Dendritic cell treated with granulocyte-macrophage colony-stimulating factor and Interleukin-4, amounts not matched to agents 40 ng/mL and 50 ng/mL, for 4 days (primary cell): ENCODE data around the gene BOLA3.

Source experiments
- H3K27ac Mint-ChIP-seq: one replicate; pipeline ENCODE4 v1.8.0; 2022; ENCODE audit warnings: mild to moderate bottlenecking, mixed read lengths
- H3K27me3 Mint-ChIP-seq: one replicate; pipeline ENCODE4 v1.8.0; 2022; ENCODE audit warnings: mild to moderate bottlenecking, mixed read lengths
- H3K36me3 Mint-ChIP-seq: one replicate; pipeline ENCODE4 v1.8.0; 2022; ENCODE audit warnings: low read depth, mixed read lengths
- H3K4me1 Mint-ChIP-seq: one replicate; pipeline ENCODE4 v1.8.0; 2022; ENCODE audit warnings: low read depth, mixed read lengths
- H3K4me3 Mint-ChIP-seq: one replicate; pipeline ENCODE4 v1.8.0; 2022; ENCODE audit warnings: mild to moderate bottlenecking, moderate library complexity, mixed read lengths
- H3K9me3 Mint-ChIP-seq: one replicate; pipeline ENCODE4 v1.8.0; 2022; ENCODE audit warnings: mixed read lengths
- intact Hi-C: fragments of 100-400 bp; cut with micrococcal nuclease; formaldehyde crosslinking; loops from one replicate; pipeline ENCODE4 v1.15.0; 2022

BOLA3 gene

GRCh38 chr2:74104839-74105238 lies 42.9 kb downstream of the BOLA3 start:
- Mint-ChIP-seq H3K27ac (no peak overlapping the region), H3K27me3 (no peaks in the 10 kb centered on the region), H3K4me3 (no peak overlapping the region), H3K36me3 (peaks cover 97% of the 10 kb centered on the region), H3K9me3 (no peaks in the 10 kb centered on the region), H3K4me1 (peaks cover 14% of the 10 kb centered on the region)
- intact Hi-C loops: no loop called here

DNA sequence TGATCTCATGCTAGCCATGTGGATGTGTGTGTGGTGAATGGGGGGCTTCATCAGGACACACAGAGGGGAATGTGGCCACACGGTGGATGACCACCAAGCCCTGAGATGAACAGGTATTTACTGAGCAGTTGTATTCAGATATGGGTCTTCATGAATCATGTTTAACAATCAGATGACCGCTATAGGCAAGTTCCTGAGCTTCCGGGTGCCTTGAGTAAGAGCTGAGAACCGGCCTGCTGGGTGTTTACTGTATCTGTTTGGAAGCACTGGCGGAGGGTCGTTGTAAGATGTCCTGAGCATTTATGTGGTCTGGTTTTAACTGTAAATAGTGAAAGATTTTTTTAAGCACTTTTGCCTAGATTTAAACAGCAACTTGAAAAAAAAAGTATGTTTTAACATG lies 43.9 kb downstream of the BOLA3 start:
- Mint-ChIP-seq H3K4me1 (peaks cover 14% of the 10 kb centered on the region), H3K27me3 (no peaks in the 10 kb centered on the region)

GRCh38 chr2:74102516-74102915 lies 45.2 kb downstream of the BOLA3 start:
- intact Hi-C loops: no loop called here
- H3K27me3 Mint-ChIP-seq: no peaks in the 10 kb centered on the region
- H3K36me3 Mint-ChIP-seq: peaks cover 100% of the 10 kb centered on the region
- peaks cover 14% of the 10 kb centered on the region for H3K4me1 Mint-ChIP-seq
- H3K4me3 Mint-ChIP-seq: no peak overlapping the region
- H3K9me3 Mint-ChIP-seq: no peaks in the 10 kb centered on the region
- no peak overlapping the region for H3K27ac Mint-ChIP-seq

More for the DNA sequence above, 43.9 kb downstream of the BOLA3 start:
- intact Hi-C loops: no loop called here
- H3K36me3 Mint-ChIP-seq: peaks cover 99% of the 10 kb centered on the region
- H3K9me3 Mint-ChIP-seq: no peaks in the 10 kb centered on the region
- H3K27ac Mint-ChIP-seq: no peak overlapping the region
- no peak overlapping the region for H3K4me3 Mint-ChIP-seq

- Mint-ChIP-seq H3K36me3 (peaks cover 100% of the 10 kb centered on the region), H3K27me3 (no peaks in the 10 kb centered on the region), H3K4me1 (peaks cover 7% of the 10 kb centered on the region), H3K4me3 (no peak overlapping the region), H3K27ac (peak overlapping the region; percentile 31), H3K9me3 (no peaks in the 10 kb centered on the region)
- intact Hi-C loops: no loop called here
These were observed 46.0 kb downstream of the BOLA3 start for GRCh38 chr2:74101574-74102300.

- Mint-ChIP-seq H3K27ac (no peak overlapping the region), H3K4me1 (no peaks in the 10 kb centered on the region), H3K4me3 (no peak overlapping the region), H3K36me3 (peaks cover 100% of the 10 kb centered on the region), H3K9me3 (no peaks in the 10 kb centered on the region), H3K27me3 (no peaks in the 10 kb centered on the region)
- intact Hi-C loops: no loop called here
These were observed 47.2 kb downstream of the BOLA3 start for GRCh38 chr2:74100254-74101216.

DNA sequence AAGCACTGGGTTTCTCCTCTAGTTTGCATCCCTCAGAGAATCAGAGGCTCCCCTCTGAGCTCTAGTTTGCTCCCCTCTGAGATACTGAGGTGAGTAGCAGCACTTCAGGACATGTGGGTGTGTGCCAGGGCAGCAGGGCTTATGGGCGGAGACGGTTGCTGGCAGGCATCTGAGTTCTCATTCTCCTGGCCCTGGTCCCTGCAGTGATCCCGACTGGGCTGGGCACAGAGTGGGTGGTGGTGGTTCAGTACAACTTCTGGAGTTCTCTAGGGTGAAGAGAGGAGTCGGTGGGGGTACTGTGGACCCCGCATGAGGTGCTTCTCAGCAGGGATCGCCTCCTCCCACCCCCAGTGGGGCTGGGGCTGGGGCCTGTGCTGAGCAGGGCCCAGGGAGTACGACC lies 47.9 kb downstream of the BOLA3 start:
- no peaks in the 10 kb centered on the region for H3K27me3 Mint-ChIP-seq
- no peaks in the 10 kb centered on the region for H3K4me1 Mint-ChIP-seq
- no peak overlapping the region for H3K27ac Mint-ChIP-seq
- intact Hi-C loops: no loop called here
- H3K9me3 Mint-ChIP-seq: no peaks in the 10 kb centered on the region
- H3K36me3 Mint-ChIP-seq: peaks cover 100% of the 10 kb centered on the region
- H3K4me3 Mint-ChIP-seq: no peak overlapping the region

GRCh38 chr2:74099271-74099670 lies 48.4 kb downstream of the BOLA3 start:
- Mint-ChIP-seq H3K4me3 (no peak overlapping the region), H3K4me1 (no peaks in the 10 kb centered on the region), H3K36me3 (peaks cover 100% of the 10 kb centered on the region), H3K9me3 (no peaks in the 10 kb centered on the region), H3K27ac (no peak overlapping the region), H3K27me3 (no peaks in the 10 kb centered on the region)
- intact Hi-C loops: no loop called here

DNA sequence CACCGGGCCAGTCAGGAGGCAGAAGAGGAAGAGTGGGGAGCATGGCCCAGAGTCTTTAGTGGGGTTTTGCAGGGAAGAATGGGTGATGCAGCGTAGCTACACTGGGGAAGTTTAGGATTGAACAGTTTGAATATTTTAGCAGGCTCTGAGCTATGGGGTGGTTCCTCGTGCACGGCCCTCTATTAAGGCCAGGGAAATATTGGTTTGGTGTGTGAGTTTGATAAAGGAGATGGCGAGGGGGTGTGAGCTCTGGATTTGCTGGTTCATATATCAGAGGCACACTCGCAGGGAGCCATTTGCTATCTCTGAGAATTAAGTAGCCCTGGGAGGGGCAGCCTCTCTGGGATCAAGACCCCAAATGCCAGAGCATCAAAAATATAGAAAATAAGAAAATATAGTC lies 50.1 kb downstream of the BOLA3 start:
- Mint-ChIP-seq H3K9me3 (no peaks in the 10 kb centered on the region), H3K4me3 (no peak overlapping the region), H3K27ac (no peak overlapping the region), H3K27me3 (no peaks in the 10 kb centered on the region), H3K4me1 (peaks cover 3% of the 10 kb centered on the region), H3K36me3 (peaks cover 100% of the 10 kb centered on the region)
- intact Hi-C loops: no loop called here

DNA sequence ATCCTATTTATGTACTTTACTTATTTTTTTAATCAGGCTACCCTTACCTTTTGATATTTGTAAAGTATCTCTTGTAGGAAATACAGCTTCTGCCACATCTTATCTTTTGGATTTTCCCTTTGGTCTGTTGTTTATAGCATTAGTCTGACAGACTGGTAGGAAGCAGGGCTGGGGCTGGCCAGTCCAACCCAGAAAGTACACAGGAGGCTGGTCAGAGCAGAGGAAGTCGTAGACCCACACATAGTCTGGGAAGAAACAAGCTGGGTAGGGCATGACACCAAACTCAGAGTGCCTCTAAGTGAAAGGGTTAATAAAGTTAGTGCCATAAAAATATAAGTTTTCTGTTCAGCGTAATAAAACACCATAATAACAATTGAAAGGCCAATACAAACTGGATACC lies 51.7 kb downstream of the BOLA3 start:
- H3K4me1 Mint-ChIP-seq: peaks cover 3% of the 10 kb centered on the region
- no peak overlapping the region for H3K27ac Mint-ChIP-seq
- H3K36me3 Mint-ChIP-seq: peaks cover 100% of the 10 kb centered on the region
- intact Hi-C loops: no loop called here
- H3K4me3 Mint-ChIP-seq: no peak overlapping the region
- H3K27me3 Mint-ChIP-seq: no peaks in the 10 kb centered on the region
- H3K9me3 Mint-ChIP-seq: no peaks in the 10 kb centered on the region

DNA sequence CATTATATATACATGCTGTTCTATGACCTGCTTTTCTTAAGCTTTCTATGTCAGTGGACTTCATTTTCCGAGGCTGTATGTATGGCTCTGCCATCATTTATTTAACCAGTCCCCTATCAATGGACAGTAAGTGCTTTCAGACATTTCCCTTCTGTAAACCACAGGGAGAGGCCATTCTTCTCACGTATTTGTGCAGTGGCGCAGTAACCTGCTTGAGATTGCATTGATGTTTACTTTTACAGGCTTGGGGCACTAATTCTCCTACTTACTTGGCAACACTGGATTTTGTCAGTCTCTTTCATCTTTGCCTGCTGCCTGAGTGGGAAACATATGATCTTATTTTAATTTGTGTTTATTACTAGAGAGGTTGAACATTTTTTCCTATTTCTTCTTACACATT lies 52.1 kb downstream of the BOLA3 start:
- intact Hi-C loops: no loop called here
- no peaks in the 10 kb centered on the region for H3K27me3 Mint-ChIP-seq
- no peak overlapping the region for H3K27ac Mint-ChIP-seq

GRCh38 chr2:74094291-74094690 lies 53.4 kb downstream of the BOLA3 start:
- Mint-ChIP-seq H3K27ac (no peak overlapping the region), H3K4me1 (peaks cover 3% of the 10 kb centered on the region), H3K4me3 (no peak overlapping the region), H3K9me3 (no peaks in the 10 kb centered on the region), H3K36me3 (peaks cover 100% of the 10 kb centered on the region), H3K27me3 (no peaks in the 10 kb centered on the region)
- intact Hi-C loops: no loop called here

More for the DNA sequence above, 52.1 kb downstream of the BOLA3 start:
- Mint-ChIP-seq H3K36me3 (peaks cover 100% of the 10 kb centered on the region), H3K4me3 (no peak overlapping the region), H3K9me3 (no peaks in the 10 kb centered on the region), H3K4me1 (peaks cover 3% of the 10 kb centered on the region)

DNA sequence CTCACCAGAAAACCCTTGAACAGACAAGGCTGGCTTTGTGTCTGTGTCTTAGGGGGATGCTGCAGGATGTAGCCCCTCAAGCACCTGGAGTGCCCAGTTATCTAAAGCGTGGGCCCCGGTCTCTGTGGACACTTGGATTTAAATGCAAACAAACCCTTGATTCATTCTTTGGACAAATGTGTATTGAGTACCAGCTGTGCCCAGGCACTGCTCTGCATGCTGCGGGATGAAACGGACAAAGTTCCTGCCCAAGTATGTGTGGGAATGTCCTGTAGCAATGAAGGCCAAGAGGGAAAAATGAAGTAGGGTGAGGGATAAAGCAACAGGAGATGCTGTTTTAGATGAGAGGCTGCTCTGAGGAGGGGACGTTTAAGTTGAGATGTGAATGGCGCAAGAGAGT lies 53.9 kb downstream of the BOLA3 start:
- Mint-ChIP-seq H3K36me3 (peaks cover 100% of the 10 kb centered on the region), H3K4me1 (peaks cover 3% of the 10 kb centered on the region), H3K27me3 (no peaks in the 10 kb centered on the region), H3K27ac (no peak overlapping the region), H3K9me3 (no peaks in the 10 kb centered on the region), H3K4me3 (no peak overlapping the region)
- intact Hi-C loops: no loop called here

DNA sequence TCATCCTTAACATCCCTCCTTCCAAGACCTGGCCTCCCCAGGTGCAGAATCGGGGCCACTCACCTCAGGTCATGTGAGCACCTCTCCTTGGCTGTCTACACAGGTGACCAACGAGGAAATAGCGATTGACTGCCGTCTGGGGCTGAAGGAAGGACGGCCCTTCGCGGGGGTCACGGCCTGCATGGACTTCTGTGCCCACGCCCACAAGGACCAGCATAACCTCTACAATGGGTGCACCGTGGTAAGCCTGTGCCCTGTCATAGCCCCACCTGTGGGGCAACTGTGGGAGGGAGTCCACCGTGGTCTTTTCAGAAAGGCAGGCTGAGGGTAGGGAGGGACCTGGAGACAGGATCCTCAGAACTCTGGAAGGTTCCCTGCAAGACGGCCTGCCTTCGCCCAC lies 54.3 kb downstream of the BOLA3 start:
- Mint-ChIP-seq H3K4me1 (peaks cover 3% of the 10 kb centered on the region), H3K4me3 (no peak overlapping the region), H3K36me3 (peaks cover 100% of the 10 kb centered on the region), H3K27me3 (no peaks in the 10 kb centered on the region), H3K27ac (no peak overlapping the region), H3K9me3 (no peaks in the 10 kb centered on the region)
- intact Hi-C loops: no loop called here

DNA sequence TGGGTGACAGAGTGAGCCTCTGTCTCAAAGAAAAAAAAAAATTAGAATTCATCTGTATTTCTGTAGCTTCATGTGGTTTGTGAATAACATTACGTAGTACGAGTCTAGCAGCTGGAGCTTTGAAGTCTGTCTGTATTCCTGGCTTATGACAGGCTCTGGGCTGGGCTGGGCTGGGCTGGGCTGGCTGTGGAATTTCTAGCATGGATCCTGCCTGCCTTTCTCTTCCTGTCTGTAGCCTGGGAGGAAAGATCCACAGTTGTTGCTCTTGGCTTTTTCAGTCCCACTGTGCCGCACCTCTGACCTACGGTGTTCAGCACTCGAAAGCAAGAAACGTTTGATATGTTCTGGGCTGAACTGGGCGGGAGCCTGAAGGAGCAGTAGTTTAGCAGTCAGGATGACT lies 55.4 kb downstream of the BOLA3 start:
- Mint-ChIP-seq H3K4me3 (no peak overlapping the region), H3K36me3 (peaks cover 100% of the 10 kb centered on the region), H3K27me3 (no peaks in the 10 kb centered on the region), H3K9me3 (no peaks in the 10 kb centered on the region), H3K4me1 (peaks cover 3% of the 10 kb centered on the region), H3K27ac (no peak overlapping the region)
- intact Hi-C loops: no loop called here
